Esophagus (tissue), 2 donors: ENCODE measurements around the gene TFPT. TPM values are rescaled to one million over a fixed set of nuclear protein-coding genes. Genes with fewer than 3 reads are reported as not detected.

Experiments used
- H3K27ac ChIP-seq, 2 donors: one replicate each; pipeline ENCODE4 v1.5.1; 2013; ENCODE audit warnings: low read depth in 2 of 2, mild to moderate bottlenecking in 2 of 2, inconsistent platforms in 1 of 2, low read length in 1 of 2, moderate library complexity in 1 of 2
- H3K27me3 ChIP-seq, 2 donors: one replicate each; pipeline ENCODE4 v1.6.1; 2013; ENCODE audit warnings: low read length in 2 of 2, control low read depth in 1 of 2, mild to moderate bottlenecking in 1 of 2; ENCODE audit not compliant: insufficient read depth in 2 of 2, control insufficient read depth in 1 of 2
- H3K36me3 ChIP-seq, 2 donors: one replicate each; pipeline ENCODE4 v1.6.1; 2013; ENCODE audit warnings: low read length in 1 of 2; ENCODE audit not compliant: control insufficient read depth in 2 of 2, insufficient read depth in 2 of 2
- H3K4me1 ChIP-seq, 2 donors: one replicate each; pipeline ENCODE4 v1.6.1; 2013; ENCODE audit warnings: low read length in 1 of 2; ENCODE audit not compliant: control insufficient read depth in 2 of 2, insufficient read depth in 2 of 2
- H3K4me3 ChIP-seq, 2 donors: one replicate each; pipeline ENCODE4 v1.5.1; 2013; ENCODE audit warnings: low read length in 2 of 2, mild to moderate bottlenecking in 2 of 2, low read depth in 1 of 2, moderate library complexity in 1 of 2
- H3K9me3 ChIP-seq, 2 donors: one replicate each; pipeline ENCODE4 v1.6.1; 2013; ENCODE audit warnings: mild to moderate bottlenecking in 2 of 2, low read depth in 1 of 2, low read length in 1 of 2, moderate library complexity in 1 of 2; ENCODE audit not compliant: control insufficient read depth in 2 of 2, insufficient read depth in 1 of 2
- WGBS, 2 donors: extraction: QIAGEN DNeasy Blood & Tissue Kit; methylation state at CpG; one replicate each; pipeline ENCODE4 v1.1.7; 2013; 5-methylcytosine and 5-hydroxymethylcytosine counted together
- polyA plus RNA-seq, 2 donors: library from polyadenylated mRNA; stranded (reverse); fragments of 200-250 nt; gene quantifications; one replicate each; pipeline ENCODE4 v1.2.3, GENCODE V29; 2013
- donor health status: healthy with polysubstance abuse.
- donor health status: Bipolar disorder and iron deficiency.

The TFPT gene
- polyA plus RNA-seq, 2 donors = 11.8 to 13.2 TPM

GRCh38 chr19:54136864-54137698, 21.6 kb upstream of the TFPT start:
- H3K4me1 ChIP-seq = peaks cover 4 to 24% of the 10 kb centered on the region in 2 donors
- 1% methylated on average over 46 of the region's 46 CpGs for WGBS, 2 donors
- peak overlapping the region; percentile 84 to 93 for H3K27ac ChIP-seq
- peaks cover 0 to 9% of the 10 kb centered on the region in 2 donors for H3K36me3 ChIP-seq
- H3K4me3 ChIP-seq = peak overlapping the region; percentile 89 to 92
- no peaks in the 10 kb centered on the region for H3K9me3 ChIP-seq
- no peaks in the 10 kb centered on the region for H3K27me3 ChIP-seq

GRCh38 chr19:54136086-54136863, 20.8 kb upstream of the TFPT start:
- Histone ChIP-seq H3K4me1 (peaks cover 4 to 22% of the 10 kb centered on the region in 2 donors), H3K27me3 (no peaks in the 10 kb centered on the region), H3K4me3 (peak overlapping the region; percentile 50 to 51), H3K9me3 (no peaks in the 10 kb centered on the region), H3K27ac (peak overlapping the region; percentile 80 to 84), H3K36me3 (peaks cover 4 to 12% of the 10 kb centered on the region in 2 donors)
- 4% methylated on average over 30 of the region's 30 CpGs for WGBS, 2 donors

DNA sequence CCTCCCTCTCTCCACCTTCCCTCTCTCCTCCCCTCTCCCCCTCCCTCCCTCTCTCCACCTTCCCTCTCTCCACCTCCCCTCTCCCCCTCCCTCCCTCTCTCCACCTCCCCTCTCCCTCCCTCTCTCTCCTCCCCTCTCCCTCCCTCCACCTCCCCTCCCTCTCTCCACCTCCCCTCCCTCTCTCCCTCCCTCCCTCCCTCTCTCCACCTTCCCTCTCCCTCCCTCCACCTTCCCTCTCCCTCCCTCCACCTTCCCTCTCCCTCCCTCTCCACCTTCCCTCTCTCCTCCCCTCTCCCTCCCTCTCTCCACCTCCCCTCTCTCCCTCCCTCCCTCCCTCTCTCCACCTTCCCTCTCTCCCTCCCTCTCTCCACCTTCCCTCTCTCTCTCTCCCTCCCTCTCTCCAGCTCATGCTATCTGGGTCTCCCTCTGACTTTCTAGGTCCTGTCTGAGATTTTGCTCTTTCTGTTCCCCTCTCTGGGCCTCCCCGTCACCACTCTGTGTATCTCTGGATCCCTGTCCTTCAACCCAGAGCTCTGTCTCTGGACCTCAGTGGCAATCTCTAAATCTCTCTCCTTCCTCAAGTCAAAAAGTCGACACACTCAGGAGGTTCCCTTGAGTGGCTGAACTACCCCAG, 18.6 kb upstream of the TFPT start:
- Histone ChIP-seq H3K9me3 (no peaks in the 10 kb centered on the region), H3K27ac (peak overlapping the region; percentile 26 to 76), H3K36me3 (peaks cover 14 to 18% of the 10 kb centered on the region in 2 donors), H3K27me3 (no peaks in the 10 kb centered on the region), H3K4me3 (no peak overlapping the region), H3K4me1 (peaks cover 3 to 12% of the 10 kb centered on the region in 2 donors)
- 40 to 50% methylated on average over 2 of the region's 2 CpGs for WGBS, 2 donors

DNA sequence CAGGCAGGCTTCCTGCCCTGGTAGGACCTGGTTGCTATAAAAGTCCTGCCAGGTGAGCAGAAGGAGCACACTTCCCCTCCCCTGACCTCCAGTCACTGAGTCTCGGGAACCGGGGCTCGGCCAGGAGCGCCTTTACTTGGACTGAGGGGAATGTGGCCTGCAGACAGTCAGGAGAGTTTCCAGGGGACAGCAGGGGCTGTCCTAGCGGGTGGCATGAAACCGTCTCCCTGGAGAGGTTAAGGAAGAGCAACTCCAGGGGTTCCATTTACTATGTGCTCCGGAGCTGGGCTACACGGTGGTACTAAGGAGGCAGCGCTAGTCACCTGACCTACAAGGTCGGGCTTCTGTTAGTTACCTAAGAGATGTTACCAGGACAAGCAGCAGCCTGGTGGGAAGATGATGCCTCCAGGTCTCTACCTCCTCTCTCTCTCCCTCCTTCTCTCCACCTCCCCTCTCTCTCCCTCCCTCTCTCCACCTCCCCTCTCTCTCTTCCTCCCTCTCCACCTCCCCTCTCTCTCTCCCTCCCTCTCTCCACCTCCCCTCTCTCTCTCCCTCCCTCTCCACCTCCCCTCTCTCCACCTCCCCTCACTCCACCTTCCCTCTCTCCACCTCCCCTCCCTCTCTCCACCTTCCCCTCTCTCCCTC, 18.0 kb upstream of the TFPT start:
- Histone ChIP-seq H3K9me3 (no peaks in the 10 kb centered on the region), H3K4me3 (no peak overlapping the region), H3K27ac (no peak overlapping the region), H3K4me1 (peaks cover 3 to 6% of the 10 kb centered on the region in 2 donors), H3K36me3 (peaks cover 15 to 25% of the 10 kb centered on the region in 2 donors), H3K27me3 (no peaks in the 10 kb centered on the region)
- 66 to 75% methylated on average over 10 of the region's 10 CpGs for WGBS, 2 donors

- Histone ChIP-seq H3K4me3 (no peak overlapping the region), H3K9me3 (no peaks in the 10 kb centered on the region), H3K27me3 (no peaks in the 10 kb centered on the region), H3K4me1 (peaks cover 3% of the 10 kb centered on the region in 2 donors), H3K27ac (no peak overlapping the region), H3K36me3 (peaks cover 42 to 51% of the 10 kb centered on the region in 2 donors)
- WGBS, 2 donors = 97 to 98% methylated on average over 20 of the region's 20 CpGs
These were observed 14.2 kb upstream of the TFPT start for GRCh38 chr19:54129617-54129996.

DNA sequence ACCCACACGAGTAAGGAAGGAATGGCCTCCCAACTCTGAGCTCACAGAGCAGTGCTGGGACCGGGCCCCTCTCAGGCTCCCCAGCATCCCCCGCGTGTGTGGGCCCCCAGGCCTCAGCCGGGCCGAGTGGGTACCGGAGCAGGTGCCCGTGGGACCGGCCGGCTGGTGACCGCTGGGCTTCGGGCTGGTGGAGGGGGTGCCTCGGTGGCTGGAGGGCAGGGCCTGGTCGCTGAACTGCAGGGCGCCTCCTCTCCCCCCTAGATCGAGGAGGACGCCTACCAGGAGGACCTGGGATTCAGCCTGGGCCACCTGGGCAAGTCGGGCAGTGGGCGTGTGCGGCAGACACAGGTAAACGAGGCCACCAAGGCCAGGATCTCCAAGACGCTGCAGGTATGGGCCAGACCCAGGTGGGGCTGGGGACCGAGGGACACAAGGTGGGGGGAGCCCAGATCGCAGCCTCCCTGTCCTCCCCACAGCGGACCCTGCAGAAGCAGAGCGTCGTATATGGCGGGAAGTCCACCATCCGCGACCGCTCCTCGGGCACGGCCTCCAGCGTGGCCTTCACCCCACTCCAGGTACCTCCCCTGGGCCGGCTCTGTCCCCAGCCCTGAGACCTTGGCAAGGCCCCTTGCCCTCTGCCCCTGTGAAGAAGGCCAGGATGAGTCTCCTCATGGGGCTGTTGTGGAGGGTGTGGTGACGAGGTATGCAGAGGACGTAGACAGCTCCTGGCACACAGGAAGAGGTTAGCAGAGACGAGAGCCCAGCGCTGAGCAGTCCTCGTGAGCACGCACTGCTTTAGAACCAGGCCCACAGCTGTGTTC, 13.5 kb upstream of the TFPT start:
- H3K36me3 ChIP-seq = peaks cover 45 to 57% of the 10 kb centered on the region in 2 donors
- no peak overlapping the region for H3K27ac ChIP-seq
- 95 to 96% methylated on average over 41 of the region's 41 CpGs for WGBS, 2 donors

DNA sequence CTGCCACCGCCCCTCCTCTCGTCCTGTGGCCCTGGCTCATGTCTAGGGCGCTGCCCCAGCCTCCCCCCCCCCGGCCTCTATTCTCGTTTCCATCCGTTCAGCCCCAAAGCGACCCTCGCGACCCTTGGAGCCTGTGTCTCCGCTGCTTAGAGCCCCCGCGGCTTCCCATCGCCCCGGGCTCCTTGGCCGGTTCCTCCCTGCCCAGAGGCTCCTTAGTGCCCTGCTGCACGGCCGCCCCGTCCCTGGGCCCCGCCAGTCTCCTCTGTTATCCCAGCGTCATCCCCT, 12.9 kb upstream of the TFPT start:
- H3K9me3 ChIP-seq = no peaks in the 10 kb centered on the region
- peaks cover 0 to 2% of the 10 kb centered on the region in 2 donors for H3K4me1 ChIP-seq
- H3K27ac ChIP-seq = no peak overlapping the region
- 86 to 92% methylated on average over 15 to 20 of the region's 20 CpGs for WGBS, 2 donors
- no peak overlapping the region for H3K4me3 ChIP-seq
- peaks cover 45 to 63% of the 10 kb centered on the region in 2 donors for H3K36me3 ChIP-seq
- H3K27me3 ChIP-seq = no peaks in the 10 kb centered on the region

More for the DNA sequence above, 13.5 kb upstream of the TFPT start:
- Histone ChIP-seq H3K9me3 (no peaks in the 10 kb centered on the region), H3K4me3 (no peak overlapping the region), H3K4me1 (peaks cover 0 to 3% of the 10 kb centered on the region in 2 donors), H3K27me3 (no peaks in the 10 kb centered on the region)

DNA sequence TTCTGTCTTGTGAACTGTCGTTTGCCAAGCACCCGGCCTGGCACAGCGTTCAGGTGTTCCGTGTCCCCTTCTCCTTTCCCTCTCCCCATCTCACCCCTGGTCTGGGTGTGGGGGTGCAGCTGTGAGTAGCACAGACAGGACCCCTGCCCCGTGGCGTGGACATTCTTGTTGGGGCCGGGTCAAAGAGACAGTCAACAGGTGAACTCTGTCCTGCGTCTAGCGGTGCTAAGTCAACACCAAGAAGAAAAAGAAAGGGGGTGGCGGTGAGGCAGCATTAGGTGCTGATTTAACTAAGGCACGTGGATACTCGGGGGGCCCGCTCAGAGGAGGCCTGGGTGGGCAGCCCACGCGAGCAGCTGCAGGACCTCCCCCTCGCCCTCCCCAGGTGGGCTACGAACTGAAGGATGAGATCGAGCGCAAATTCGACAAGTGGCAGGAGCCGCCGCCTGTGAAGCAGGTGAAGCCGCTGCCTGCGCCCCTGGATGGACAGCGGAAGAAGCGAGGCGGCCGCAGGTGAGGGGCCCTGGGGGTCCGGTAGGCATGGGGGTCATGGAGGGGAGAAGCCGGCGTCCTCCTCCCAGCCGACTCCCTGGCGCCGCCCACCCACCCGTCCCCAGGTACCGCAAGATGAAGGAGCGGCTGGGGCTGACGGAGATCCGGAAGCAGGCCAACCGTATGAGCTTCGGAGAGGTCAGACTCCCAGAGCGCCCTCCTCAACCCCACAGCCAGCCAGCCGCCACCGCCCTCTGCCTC, 12.4 kb upstream of the TFPT start:
- Histone ChIP-seq H3K4me3 (no peak overlapping the region), H3K27me3 (no peaks in the 10 kb centered on the region), H3K36me3 (peaks cover 45 to 68% of the 10 kb centered on the region in 2 donors), H3K4me1 (no peaks in the 10 kb centered on the region), H3K9me3 (no peaks in the 10 kb centered on the region), H3K27ac (no peak overlapping the region)
- WGBS, 2 donors = 92 to 93% methylated on average over 37 to 44 of the region's 44 CpGs
